Right atrium auricular region (tissue), 2 donors: ENCODE data around the gene ATP11C. TPM values are rescaled to one million over a fixed set of nuclear protein-coding genes. Genes with fewer than 3 reads are reported as not detected.
"Not testable (repeated sequence)": the region's sequence is repeated elsewhere in the genome, so short reads cannot be mapped to it uniquely, and the experiment has no call there.

Experiments
- DNase-seq: peaks from one replicate; pipeline ENCODE4 v3.0.0-alpha.2; 2019; ENCODE audit warnings: low spot score
- H3K27ac ChIP-seq, 2 donors: fragments of 200-600 bp; sonication (generic); 1 replicate in 1 of 2; 2 replicates in 1 of 2; pipeline ENCODE4 v1.5.1; 2016 to 2019
- H3K27me3 ChIP-seq, 2 donors: fragments of 200-600 bp; sonication (generic); one replicate each; pipeline versions ENCODE4 v1.5.1 to v1.6.0; 2017 to 2019
- H3K36me3 ChIP-seq: fragments of 200-600 bp; sonication (generic); one replicate; pipeline ENCODE4 v1.5.1; 2016
- H3K4me1 ChIP-seq, 2 donors: fragments of 200-600 bp; sonication (generic); one replicate each; pipeline versions ENCODE4 v1.5.1 to v1.6.0; 2017 to 2019
- H3K4me3 ChIP-seq, 2 donors: fragments of 200-600 bp; sonication (generic); 1 replicate in 1 of 2; 2 replicates in 1 of 2; pipeline ENCODE4 v1.5.1; 2017 to 2019; ENCODE audit warnings: mild to moderate bottlenecking in 1 of 2, moderate library complexity in 1 of 2
- H3K9me3 ChIP-seq, 2 donors: fragments of 200-600 bp; sonication (generic); one replicate each; pipeline ENCODE4 v1.5.1; 2019
- total RNA-seq, 2 donors: library from RNA; depleted of rRNA; stranded (reverse); fragments of >200 nt; gene quantifications; one replicate each; pipeline ENCODE4 v1.1.0, GENCODE V29; 2016
- TF ChIP-seq, protein P1 (sequence below), 2 donors: fragments of 200-600 bp; sonication (generic); IDR thresholded peaks; one replicate each; pipeline ENCODE4 v1.5.1; 2019; ENCODE audit warnings: antibody characterized with exemption in 2 of 2

ATP11C gene
- total RNA-seq, 2 donors from 2014 or later, result 6.5 to 6.7 TPM

DNA sequence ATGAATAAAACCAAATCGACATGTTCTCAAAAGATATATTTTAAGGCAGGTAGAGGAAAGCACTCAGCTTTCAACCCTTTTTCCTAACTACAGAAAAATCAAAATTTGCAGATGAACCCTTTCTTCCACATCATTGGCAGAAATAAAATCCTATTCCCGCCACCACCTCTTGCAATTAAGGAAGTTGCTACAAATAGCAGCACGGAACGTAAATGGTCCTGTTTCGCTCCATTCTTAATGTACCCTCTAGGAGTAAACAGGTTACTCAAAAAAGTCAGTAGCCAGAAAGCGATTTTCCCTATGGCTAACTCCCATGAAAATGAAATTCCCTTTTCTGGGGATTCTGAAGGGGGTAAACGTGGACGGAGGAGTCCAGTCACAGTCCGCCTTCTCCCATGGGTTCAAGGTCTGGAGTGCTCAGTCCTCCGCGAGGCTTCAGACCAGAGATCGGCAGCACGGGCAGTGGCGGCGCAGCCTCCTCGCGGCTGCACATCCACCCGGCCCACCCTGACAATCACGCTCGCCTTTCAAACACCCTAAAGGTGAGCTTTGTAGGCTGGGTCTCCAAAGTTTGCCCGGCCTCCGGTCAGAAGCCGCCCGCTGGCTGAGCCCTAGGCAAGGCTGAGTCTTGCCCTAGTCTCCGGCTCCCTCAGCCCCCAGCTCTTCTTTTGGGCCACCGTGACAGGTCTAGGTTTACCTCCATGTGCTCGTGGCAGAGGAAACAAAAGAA lies 1.8 kb downstream of the ATP11C start:
- TF ChIP-seq, protein P1, sequence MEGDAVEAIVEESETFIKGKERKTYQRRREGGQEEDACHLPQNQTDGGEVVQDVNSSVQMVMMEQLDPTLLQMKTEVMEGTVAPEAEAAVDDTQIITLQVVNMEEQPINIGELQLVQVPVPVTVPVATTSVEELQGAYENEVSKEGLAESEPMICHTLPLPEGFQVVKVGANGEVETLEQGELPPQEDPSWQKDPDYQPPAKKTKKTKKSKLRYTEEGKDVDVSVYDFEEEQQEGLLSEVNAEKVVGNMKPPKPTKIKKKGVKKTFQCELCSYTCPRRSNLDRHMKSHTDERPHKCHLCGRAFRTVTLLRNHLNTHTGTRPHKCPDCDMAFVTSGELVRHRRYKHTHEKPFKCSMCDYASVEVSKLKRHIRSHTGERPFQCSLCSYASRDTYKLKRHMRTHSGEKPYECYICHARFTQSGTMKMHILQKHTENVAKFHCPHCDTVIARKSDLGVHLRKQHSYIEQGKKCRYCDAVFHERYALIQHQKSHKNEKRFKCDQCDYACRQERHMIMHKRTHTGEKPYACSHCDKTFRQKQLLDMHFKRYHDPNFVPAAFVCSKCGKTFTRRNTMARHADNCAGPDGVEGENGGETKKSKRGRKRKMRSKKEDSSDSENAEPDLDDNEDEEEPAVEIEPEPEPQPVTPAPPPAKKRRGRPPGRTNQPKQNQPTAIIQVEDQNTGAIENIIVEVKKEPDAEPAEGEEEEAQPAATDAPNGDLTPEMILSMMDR (IDR thresholded peaks at IDR 0.05), result no peak
- H3K27me3 ChIP-seq, result no peaks in the 10 kb centered on the region
- no peak for DNase-seq
- H3K36me3 ChIP-seq, result no peaks in the 10 kb centered on the region
- peak overlapping the region; percentile 64 to 96 for H3K27ac ChIP-seq
- no peaks in the 10 kb centered on the region for H3K9me3 ChIP-seq
- H3K4me3 ChIP-seq, result peak overlapping the region; percentile 58 to 79
- H3K4me1 ChIP-seq, result no peaks in the 10 kb centered on the region

DNA sequence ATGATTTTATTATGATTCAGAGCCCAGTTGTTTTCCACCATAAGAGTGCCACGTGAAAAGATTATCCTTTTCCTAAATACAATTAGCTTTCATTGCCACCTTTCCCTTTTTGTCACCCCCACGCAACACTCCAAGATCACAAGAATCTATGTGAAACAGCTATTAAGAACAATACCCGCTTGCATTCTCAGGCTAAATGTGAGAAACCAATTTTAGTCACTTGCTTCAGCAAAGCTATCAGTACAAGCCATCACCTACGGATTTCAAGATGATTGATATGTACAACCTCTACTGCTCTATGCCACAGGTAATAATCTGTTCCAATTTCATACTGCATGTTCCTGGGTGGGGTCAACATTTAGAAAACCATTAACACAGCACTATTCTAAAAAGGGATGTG lies 2.5 kb downstream of the ATP11C start:
- H3K4me3 ChIP-seq, result no peak overlapping the region
- no peaks in the 10 kb centered on the region for H3K9me3 ChIP-seq
- TF ChIP-seq, protein P1 (IDR thresholded peaks at IDR 0.05), result no peak
- DNase-seq, result no peak
- H3K36me3 ChIP-seq, result no peaks in the 10 kb centered on the region
- no peaks in the 10 kb centered on the region for H3K27me3 ChIP-seq
- no peaks in the 10 kb centered on the region for H3K4me1 ChIP-seq
- H3K27ac ChIP-seq, result no peak overlapping the region

DNA sequence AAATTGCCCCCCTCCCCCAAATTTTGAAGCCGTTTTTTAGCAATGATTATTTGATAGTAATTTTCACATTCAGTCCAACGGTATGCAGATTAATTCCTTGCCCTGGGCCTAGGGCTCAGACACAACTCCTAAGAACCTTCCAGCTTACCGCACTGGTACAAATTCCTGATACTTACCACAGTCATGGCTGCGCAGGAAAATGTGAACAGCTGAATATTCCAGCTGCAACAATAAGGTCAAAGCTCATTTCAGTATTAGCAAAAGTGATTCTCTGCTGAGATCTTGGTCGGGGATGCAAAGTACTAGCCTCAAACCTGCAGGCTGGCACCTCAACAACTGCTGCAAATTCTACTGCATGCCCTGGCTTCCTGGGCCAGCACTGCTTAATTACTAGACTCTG lies 3.0 kb downstream of the ATP11C start:
- H3K27me3 ChIP-seq, result no peaks in the 10 kb centered on the region
- no peak overlapping the region for H3K27ac ChIP-seq
- TF ChIP-seq, protein P1 (IDR thresholded peaks at IDR 0.05), result no peak
- no peak overlapping the region for H3K4me3 ChIP-seq
- no peaks in the 10 kb centered on the region for H3K4me1 ChIP-seq
- H3K9me3 ChIP-seq, result no peaks in the 10 kb centered on the region
- no peak for DNase-seq
- H3K36me3 ChIP-seq, result no peaks in the 10 kb centered on the region

- TF ChIP-seq, protein P1 (IDR thresholded peaks at IDR 0.05), result no peak
- Histone ChIP-seq H3K36me3 (no peaks in the 10 kb centered on the region), H3K27me3 (no peaks in the 10 kb centered on the region), H3K9me3 (no peaks in the 10 kb centered on the region), H3K4me1 (no peaks in the 10 kb centered on the region), H3K27ac (no peak overlapping the region), H3K4me3 (no peak overlapping the region)
- DNase-seq, result no peak
These were observed 8.2 kb downstream of the ATP11C start for GRCh38 chrX:139924696-139925095.

- H3K4me3 ChIP-seq, result no peak overlapping the region
- no peaks in the 10 kb centered on the region for H3K9me3 ChIP-seq
- no peaks in the 10 kb centered on the region for H3K4me1 ChIP-seq
- no peaks in the 10 kb centered on the region for H3K36me3 ChIP-seq
- DNase-seq, result no peak
- TF ChIP-seq, protein P1 (IDR thresholded peaks at IDR 0.05), result no peak
- no peaks in the 10 kb centered on the region for H3K27me3 ChIP-seq
- H3K27ac ChIP-seq, result no peak overlapping the region
These were observed 8.7 kb downstream of the ATP11C start for GRCh38 chrX:139924069-139924695.

GRCh38 chrX:139921142-139921541 lies 11.7 kb downstream of the ATP11C start:
- H3K27ac ChIP-seq, DNase-seq: not testable (repeated sequence)

More at GRCh38 chrX:139921142-139921541, 11.7 kb downstream of the ATP11C start:
- not testable (repeated sequence) for H3K9me3 ChIP-seq, H3K4me3 ChIP-seq, H3K36me3 ChIP-seq, H3K27me3 ChIP-seq, H3K4me1 ChIP-seq
